Measurements from ENCODE around the gene OR5T1. TPM values are rescaled to one million over a fixed set of nuclear protein-coding genes. Genes with fewer than 3 reads are reported as not detected.

Gene OR5T1
- total and polyA plus RNA-seq, 9 of the 15 experiments (the other 6 are each of a cell fraction or from before 2014, with no cell fraction given): not detected

DNA sequence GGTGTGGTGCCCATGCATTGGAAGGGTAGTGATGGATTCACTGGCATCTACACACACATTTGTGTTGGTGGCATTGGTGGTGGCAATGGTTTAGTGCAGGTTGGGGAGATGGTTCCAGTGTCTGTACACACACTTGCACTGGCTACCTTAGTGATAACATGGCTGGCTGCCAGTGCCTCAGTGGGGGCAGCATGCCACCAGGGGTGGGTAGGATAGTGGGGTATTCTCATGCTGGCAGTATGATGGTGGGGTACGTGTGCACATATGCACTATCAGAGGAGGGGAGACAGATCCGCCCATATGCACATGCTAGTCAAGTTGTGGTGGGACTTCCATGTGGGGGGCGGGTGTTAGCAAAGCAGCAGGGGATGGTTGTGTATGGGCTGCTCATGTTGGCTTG lies 33.9 kb downstream of the OR5T1 start (continued):
- TF ChIP-seq ZNF444 (CRISPR knock-in tag; IDR thresholded peaks at IDR 0.05) (no peak), TAF9B (IDR thresholded peaks at IDR 0.05; ENCODE audit: partially characterized antibody) (no peak), ZC3H4 (CRISPR knock-in tag; IDR thresholded peaks at IDR 0.05; ENCODE audit: borderline replicate concordance) (no peak), CCAR2 (IDR thresholded peaks at IDR 0.05; ENCODE audit: low read depth, low read length) (no peak), CBX8 (IDR thresholded peaks at IDR 0.05; ENCODE audit: borderline replicate concordance, extremely low read depth, low read depth, low read length, poor library complexity, severe bottlenecking) (no peak), ZNF77 (CRISPR knock-in tag; IDR thresholded peaks at IDR 0.05) (no peak)

DNA sequence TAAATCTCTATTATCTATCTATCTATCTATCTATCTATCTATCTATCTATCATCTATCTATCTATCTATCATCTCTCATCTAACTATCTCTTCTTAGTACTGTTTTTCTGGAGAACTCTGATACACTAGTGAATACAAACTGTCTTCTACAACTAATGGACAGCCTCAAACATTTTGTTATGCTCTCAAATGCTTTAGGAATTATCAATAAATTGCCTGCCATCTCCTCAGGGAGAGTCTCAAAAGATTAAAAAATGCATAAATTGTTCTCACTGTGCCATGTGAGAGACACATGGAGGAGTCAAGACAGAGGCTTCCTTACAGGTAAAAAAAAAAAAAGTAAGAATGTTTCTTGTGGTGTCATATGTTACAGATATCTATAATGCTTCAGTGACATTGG lies 40.9 kb downstream of the OR5T1 start, which contains the start of gene OR8K3:
Gene OR8K3 (plus strand): TSS at position 301 of the 400 bp plus-strand sequence. CDS start 3,163 bp downstream, outside the sequence.
- no peaks in the 10 kb centered on the region; the same call in 1 of the 2 replicates for H3K9me3 ChIP-seq (replicated peaks; ENCODE audit: control insufficient read depth, insufficient read depth, low read depth, low read length)
- POLR2A ChIA-PET: no interaction called here
- FAIRE-seq: no peak
- no peak within 1 kb of the TSS for H3K27ac ChIP-seq (ENCODE audit: extremely low read depth, low read depth, low read length)
- no peaks in the 10 kb centered on the region for H3K79me2 ChIP-seq (ENCODE audit: control insufficient read depth, insufficient read depth, low read length)
- ATAC-seq: no peak
- TF ChIP-seq CSDE1 (IDR thresholded peaks at IDR 0.05) (no peak), PKNOX1 (IDR thresholded peaks at IDR 0.05) (no peak), SNRNP70 (optimal IDR thresholded peaks at IDR 0.05; ENCODE audit: low read depth, low read length) (no peak), ZKSCAN3 (CRISPR knock-in tag; IDR thresholded peaks at IDR 0.05) (no peak), ZNF407 (IDR thresholded peaks at IDR 0.05; ENCODE audit: low read depth) (no peak), CEBPB (tag; IDR thresholded peaks at IDR 0.05) (no peak), SUPT5H (IDR thresholded peaks at IDR 0.05) (no peak)
- no peaks in the 10 kb centered on the region for H4K20me1 ChIP-seq (replicated peaks; ENCODE audit: control insufficient read depth, insufficient read depth, low read length)
- H3K4me1 ChIP-seq (replicated peaks in 1 of 2; ENCODE audit: control insufficient read depth in 2 of 2, insufficient read depth in 2 of 2, low read length in 2 of 2): no peaks in the 10 kb centered on the region
- intact Hi-C loops (cut with micrococcal nuclease): no loop called here
- H3K36me3 ChIP-seq (ENCODE audit: control insufficient read depth, insufficient read depth, low read length): no peaks in the 10 kb centered on the region
- H3K9ac ChIP-seq (ENCODE audit: insufficient read depth in 1 of 2, low read depth in 2 of 2, low read length in 2 of 2): no peak within 1 kb of the TSS
- H3K4me3 ChIP-seq: no peak within 1 kb of the TSS
- H2AFZ ChIP-seq (ENCODE audit: low read depth, low read length): no peak within 1 kb of the TSS
- no peak for DNase-seq (ENCODE audit: extremely low read depth in 1 of 4, low spot score in 3 of 4)
- in situ Hi-C loops (cut with MboI): no loop called here
- no peaks in the 10 kb centered on the region for H3K27me3 ChIP-seq (ENCODE audit: control insufficient read depth in 2 of 2, insufficient read depth in 2 of 2, low read length in 2 of 2)
- H3K4me2 ChIP-seq (ENCODE audit: insufficient read depth, low read length): no peak within 1 kb of the TSS
- no TSS peak for BruUV-seq (replicated peaks)
- CTCF ChIA-PET (ENCODE audit: low intra/inter-chr PET ratio): no interaction called here
- H3K9me1 ChIP-seq (ENCODE audit: control insufficient read depth, insufficient read depth, low read length): no peaks in the 10 kb centered on the region
